ENCODE measurements around the gene SPOCK1. TPM values are rescaled to one million over a fixed set of nuclear protein-coding genes. Genes with fewer than 3 reads are reported as not detected.

The SPOCK1 gene
- total RNA-seq, 1 experiment from 2014 or later, result 23.9 TPM

GRCh38 chr5:137134920-137135532, 364.1 kb downstream of the SPOCK1 start:
- CTCF ChIA-PET, result no interaction called here
- Histone ChIP-seq H4K20me1 (ENCODE audit: insufficient read depth) (no peaks in the 10 kb centered on the region), H3K4me3 (no peak overlapping the region), H3K9me3 (ENCODE audit: insufficient read depth, low read depth) (no peaks in the 10 kb centered on the region; the same call in 1 of the 2 replicates), H3K4me2 (no peak overlapping the region), H3K9me2 (ENCODE audit: insufficient read depth) (no peaks in the 10 kb centered on the region), H3K36me3 (ENCODE audit: low read depth) (no peaks in the 10 kb centered on the region), H3K27me3 (ENCODE audit: insufficient read depth, low read depth) (no peaks in the 10 kb centered on the region), H3K27ac (no peak overlapping the region), H3K4me1 (replicated peaks; ENCODE audit: insufficient read depth) (no peaks in the 10 kb centered on the region), H3F3A (ENCODE audit: insufficient read depth, low read depth) (no peaks in the 10 kb centered on the region), H2AFZ (no peak overlapping the region), H3K79me2 (ENCODE audit: low read depth) (no peaks in the 10 kb centered on the region)
- no peak for DNase-seq
- POLR2A ChIA-PET (ENCODE audit: unreplicated experiment), result no interaction called here
- intact Hi-C loops (cut with micrococcal nuclease; ENCODE audit: unreplicated experiment), result no loop called here
- no TSS peak for BruUV-seq (replicated peaks)
- no peak for TF ChIP-seq CTCF (conservative IDR thresholded peaks at IDR 0.05)
- no peak for TF ChIP-seq EZH2 (IDR thresholded peaks at IDR 0.05; ENCODE audit: low read depth)

- Histone ChIP-seq H3K4me3 (no peak overlapping the region), H3K9me2 (ENCODE audit: insufficient read depth) (no peaks in the 10 kb centered on the region), H3K27ac (no peak overlapping the region), H3K9me3 (ENCODE audit: insufficient read depth, low read depth) (no peaks in the 10 kb centered on the region; the same call in 1 of the 2 replicates), H3K36me3 (ENCODE audit: low read depth) (no peaks in the 10 kb centered on the region), H3K79me2 (ENCODE audit: low read depth) (no peaks in the 10 kb centered on the region), H2AFZ (no peak overlapping the region), H4K20me1 (ENCODE audit: insufficient read depth) (no peaks in the 10 kb centered on the region), H3K4me2 (no peak overlapping the region), H3F3A (ENCODE audit: insufficient read depth, low read depth) (no peaks in the 10 kb centered on the region), H3K4me1 (replicated peaks; ENCODE audit: insufficient read depth) (no peaks in the 10 kb centered on the region), H3K27me3 (ENCODE audit: insufficient read depth, low read depth) (no peaks in the 10 kb centered on the region)
- BruUV-seq (replicated peaks), result no TSS peak
- TF ChIP-seq EZH2 (IDR thresholded peaks at IDR 0.05; ENCODE audit: low read depth) (no peak), CTCF (conservative IDR thresholded peaks at IDR 0.05) (no peak)
- intact Hi-C loops (cut with micrococcal nuclease; ENCODE audit: unreplicated experiment), result no loop called here
- POLR2A ChIA-PET (ENCODE audit: unreplicated experiment), result interaction anchor here (0.6 kb wide), 1 partner anchor 294 kb away, joined by 5 read pairs; no protein-coding TSS in a partner anchor
- CTCF ChIA-PET, result no interaction called here
- no peak for DNase-seq
Measured at GRCh38 chr5:137129886-137130680, 369.0 kb downstream of the SPOCK1 start.

- H3K27me3 ChIP-seq (ENCODE audit: insufficient read depth, low read depth), result no peaks in the 10 kb centered on the region
- ChIA-PET POLR2A (ENCODE audit: unreplicated experiment) (no interaction called here), CTCF (no interaction called here)
- H3K27ac ChIP-seq, result no peak overlapping the region
- no peaks in the 10 kb centered on the region for H3K79me2 ChIP-seq (ENCODE audit: low read depth)
- no peaks in the 10 kb centered on the region for H3K4me1 ChIP-seq (replicated peaks; ENCODE audit: insufficient read depth)
- intact Hi-C loops (cut with micrococcal nuclease; ENCODE audit: unreplicated experiment), result no loop called here
- no peak overlapping the region for H3K4me2 ChIP-seq
- H3F3A ChIP-seq (ENCODE audit: insufficient read depth, low read depth), result no peaks in the 10 kb centered on the region
- no peak for DNase-seq
- H2AFZ ChIP-seq, result no peak overlapping the region
- H3K36me3 ChIP-seq (ENCODE audit: low read depth), result no peaks in the 10 kb centered on the region
- no peaks in the 10 kb centered on the region for H4K20me1 ChIP-seq (ENCODE audit: insufficient read depth)
- no peaks in the 10 kb centered on the region for H3K9me2 ChIP-seq (ENCODE audit: insufficient read depth)
- BruUV-seq (replicated peaks), result no TSS peak
- no peak overlapping the region for H3K4me3 ChIP-seq
- no peak for TF ChIP-seq CTCF (conservative IDR thresholded peaks at IDR 0.05)
- TF ChIP-seq EZH2 (IDR thresholded peaks at IDR 0.05; ENCODE audit: low read depth), result no peak
- no peaks in the 10 kb centered on the region; the same call in 1 of the 2 replicates for H3K9me3 ChIP-seq (ENCODE audit: insufficient read depth, low read depth)
Measured at GRCh38 chr5:137128012-137128411, 371.1 kb downstream of the SPOCK1 start.

All from PC-9 (cell line).